ENCODE results near the gene IQCH.

Gene IQCH

GRCh38 chr15:67254238-67255175 is at the start of gene IQCH, which contains the start of gene AAGAB:
Gene IQCH (plus strand): TSS chr15:67254786. CDS start chr15:67254897, 111 bp downstream.
Gene AAGAB (minus strand): TSS chr15:67254661. CDS start chr15:67254631, 30 bp downstream.
- DNase-seq (ENCODE audit: low read depth) = peak; percentile 89

- no peak for DNase-seq (ENCODE audit: low read depth)
These were observed 46.9 kb upstream of the IQCH start for GRCh38 chr15:67207555-67208207.

GRCh38 chr15:67208396-67208795 is 46.2 kb upstream of the IQCH start:
- DNase-seq (ENCODE audit: low read depth) = no peak

- no peak for DNase-seq (ENCODE audit: low read depth)
These were observed 43.9 kb upstream of the IQCH start for GRCh38 chr15:67210555-67211168.

GRCh38 chr15:67212684-67213367 is 41.8 kb upstream of the IQCH start:
- no peak for DNase-seq (ENCODE audit: low read depth)

GRCh38 chr15:67215102-67215501 is 39.5 kb upstream of the IQCH start:
- DNase-seq (ENCODE audit: low read depth) = no peak

GRCh38 chr15:67216859-67217258 is 37.7 kb upstream of the IQCH start:
- no peak for DNase-seq (ENCODE audit: low read depth)

- DNase-seq (ENCODE audit: low read depth) = no peak
These were observed 36.2 kb upstream of the IQCH start for GRCh38 chr15:67218428-67218827.

- DNase-seq (ENCODE audit: low read depth) = no peak
These were observed 35.3 kb upstream of the IQCH start for GRCh38 chr15:67219288-67219687.

- no peak for DNase-seq (ENCODE audit: low read depth)
These were observed 29.7 kb upstream of the IQCH start for GRCh38 chr15:67224889-67225288.

GRCh38 chr15:67225336-67225735 is 29.2 kb upstream of the IQCH start:
- no peak for DNase-seq (ENCODE audit: low read depth)

- no peak for DNase-seq (ENCODE audit: low read depth)
These were observed 27.2 kb upstream of the IQCH start for GRCh38 chr15:67227431-67227830.

GRCh38 chr15:67227846-67228245 is 26.7 kb upstream of the IQCH start:
- no peak for DNase-seq (ENCODE audit: low read depth)

GRCh38 chr15:67228286-67228685 is 26.3 kb upstream of the IQCH start:
- DNase-seq (ENCODE audit: low read depth) = no peak

- no peak for DNase-seq (ENCODE audit: low read depth)
These were observed 24.1 kb upstream of the IQCH start for GRCh38 chr15:67230504-67230903.

- DNase-seq (ENCODE audit: low read depth) = no peak
These were observed 22.0 kb upstream of the IQCH start for GRCh38 chr15:67232591-67232990.

GRCh38 chr15:67240235-67241131 is 14.1 kb upstream of the IQCH start:
- DNase-seq (ENCODE audit: low read depth) = no peak

GRCh38 chr15:67241132-67241855 is 13.3 kb upstream of the IQCH start:
- DNase-seq (ENCODE audit: low read depth) = no peak

GRCh38 chr15:67242708-67243111 is 11.9 kb upstream of the IQCH start:
- no peak for DNase-seq (ENCODE audit: low read depth)

- no peak for DNase-seq (ENCODE audit: low read depth)
These were observed 9.6 kb upstream of the IQCH start for GRCh38 chr15:67244971-67245478.

Measured in T-helper 22 cell (primary cell).